GM18870 (cell line): Measurements from ENCODE around the gene DBF4B.
"Not testable (repeated sequence)": the region's sequence is repeated elsewhere in the genome, so short reads cannot be mapped to it uniquely, and the experiment has no call there.

Experiments used
- ATAC-seq: cut with Tn5 transposase; IDR thresholded peaks from one replicate; pipeline ENCODE4 v1.9.1; 2021; ENCODE audit warnings: moderate library complexity; ENCODE audit not compliant: unreplicated experiment

DBF4B gene

DNA sequence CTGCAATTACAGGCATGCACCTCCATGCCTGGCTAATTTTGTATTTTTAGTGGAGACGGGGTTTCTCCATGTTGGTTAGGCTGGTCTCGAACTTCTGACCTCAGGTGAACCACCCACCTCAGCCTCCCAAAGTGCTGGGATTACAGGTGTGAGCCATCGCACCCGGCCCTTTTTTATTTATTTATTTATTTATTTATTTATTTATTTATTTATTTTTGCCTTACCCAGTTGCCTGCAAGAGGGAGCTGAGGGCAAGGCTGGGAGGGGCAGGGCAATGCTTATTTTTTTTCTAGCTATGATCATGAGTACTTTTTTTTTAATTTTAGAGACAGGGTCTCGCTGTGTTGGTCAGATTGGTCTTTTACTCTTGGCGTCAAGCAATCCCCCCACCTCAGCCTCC is 17.7 kb downstream of the DBF4B start:
- ATAC-seq, result not testable (repeated sequence)

DNA sequence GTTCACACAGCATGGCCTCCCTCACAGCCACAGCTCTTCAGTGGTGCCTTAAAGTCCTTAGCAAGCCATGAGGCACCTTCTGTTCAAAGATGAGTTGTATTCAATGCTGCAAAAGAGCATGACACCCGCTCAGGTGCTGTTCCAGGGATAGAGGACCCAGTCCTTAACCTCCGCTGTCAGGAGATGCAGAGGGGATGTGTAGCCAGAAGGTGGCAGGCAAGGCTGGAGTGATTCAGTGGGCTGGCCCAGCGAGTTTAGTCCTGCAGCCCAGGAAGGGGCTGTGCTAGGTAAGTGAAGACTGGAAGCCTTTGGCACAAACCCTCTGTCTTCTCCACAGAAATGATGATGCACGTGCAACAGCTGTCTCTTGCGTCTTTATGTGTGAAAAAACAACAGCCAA is 25.3 kb downstream of the DBF4B start:
- no peak for ATAC-seq

DNA sequence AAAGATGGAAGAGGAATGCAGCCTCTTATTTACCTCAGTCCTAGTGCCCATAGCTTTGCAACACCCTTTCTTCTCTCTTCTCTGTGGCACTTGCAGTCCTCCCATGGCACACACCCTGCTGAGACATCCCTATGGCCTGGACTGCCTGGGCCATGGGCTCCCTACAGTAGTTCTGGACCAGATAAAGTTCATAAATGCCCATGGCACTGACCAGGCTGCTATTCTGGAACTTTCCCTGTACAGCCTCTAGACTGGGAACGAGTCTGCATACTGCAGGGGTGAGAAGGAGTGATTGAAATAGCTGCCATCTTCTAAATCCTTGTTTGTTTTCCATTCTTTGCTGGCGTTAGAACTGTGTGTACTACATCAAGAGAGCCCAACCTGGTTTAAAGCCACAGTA is 25.8 kb downstream of the DBF4B start:
- ATAC-seq, result no peak

DNA sequence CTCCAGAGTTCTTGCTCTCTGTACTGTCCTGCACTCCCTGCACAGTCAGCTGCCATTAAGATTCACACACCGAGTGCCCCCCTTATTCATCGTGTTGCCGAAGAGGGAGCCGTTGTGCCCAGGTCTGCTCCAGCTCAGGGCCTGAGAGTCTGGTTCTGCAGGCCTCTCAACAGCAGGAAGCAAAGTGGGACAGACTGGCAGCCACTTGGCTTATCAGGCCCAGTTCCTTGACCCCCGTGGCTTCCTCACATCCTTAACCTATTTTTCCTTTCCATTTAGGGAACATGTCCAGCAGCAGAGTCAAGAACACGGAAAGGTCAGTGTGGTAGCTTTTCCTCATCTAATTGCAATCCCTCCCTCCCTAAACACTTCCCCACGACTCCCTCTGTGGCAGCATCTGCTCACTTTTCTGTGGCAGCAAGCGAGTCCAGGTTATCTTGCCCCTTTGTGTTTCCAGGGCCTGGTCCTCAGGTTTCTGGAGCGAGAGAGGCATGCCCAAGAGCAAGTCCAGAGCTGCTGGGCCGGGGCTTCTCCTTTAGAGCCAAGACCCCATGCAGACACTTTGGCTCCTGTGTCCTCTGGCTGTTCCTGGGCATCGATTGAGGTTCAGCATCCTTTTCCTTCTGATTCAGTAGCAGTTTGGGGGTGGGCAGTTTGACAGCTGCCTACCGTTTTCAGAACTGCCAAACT is 28.2 kb downstream of the DBF4B start:
- ATAC-seq, result no peak

DNA sequence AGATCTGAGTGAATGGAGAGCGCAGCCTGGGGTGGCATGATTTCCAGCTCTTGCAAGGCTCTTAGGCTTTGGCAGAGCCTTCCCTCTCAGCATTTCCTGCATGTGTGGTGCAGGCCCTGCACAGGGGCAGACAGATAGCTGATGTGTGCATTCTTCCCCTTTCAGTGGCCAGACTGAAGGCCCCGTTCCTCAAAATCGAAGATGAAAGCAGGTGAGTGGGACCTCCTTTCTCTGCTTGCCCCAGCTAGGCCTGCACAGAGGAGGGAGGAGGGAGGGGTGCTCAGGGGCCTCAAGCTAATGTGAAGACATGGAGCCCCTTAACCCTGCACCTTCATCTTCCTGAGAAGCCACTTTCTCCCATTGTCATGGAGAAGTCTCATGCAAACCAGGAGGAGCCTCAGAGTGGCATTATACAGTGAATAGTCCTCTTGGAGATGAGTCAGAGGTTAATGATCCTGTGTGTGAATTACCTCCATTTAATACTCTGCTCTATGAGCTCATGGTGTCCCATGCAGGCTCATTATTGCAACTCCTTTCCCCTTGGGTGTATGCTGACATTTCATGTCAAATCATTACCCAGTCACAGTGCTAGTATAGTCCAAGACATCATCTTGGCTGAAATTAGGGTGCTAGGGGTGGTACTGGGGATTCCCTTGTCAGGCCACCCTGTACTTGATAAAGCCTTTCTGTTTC is 29.9 kb downstream of the DBF4B start:
- ATAC-seq, result no peak

DNA sequence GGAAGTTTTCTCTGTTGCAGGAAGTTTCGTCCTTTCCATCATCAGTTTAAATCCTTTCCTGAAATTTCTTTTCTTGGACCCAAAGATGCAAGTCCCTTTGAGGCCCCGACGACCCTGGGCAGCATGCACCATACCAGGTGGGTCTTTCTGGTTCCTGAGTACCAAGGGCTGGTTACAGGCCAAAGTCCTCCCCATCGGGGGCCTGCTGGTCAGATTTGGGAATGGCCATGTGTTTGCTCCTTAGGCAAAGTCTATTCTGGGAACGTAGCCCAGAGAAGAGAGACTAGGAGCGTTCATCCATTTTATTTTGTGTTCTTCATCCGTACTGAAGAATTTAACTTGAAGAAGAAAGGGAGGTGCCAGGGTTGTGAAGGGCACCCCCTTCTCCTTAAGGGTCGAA is 32.9 kb downstream of the DBF4B start:
- ATAC-seq, result no peak

DNA sequence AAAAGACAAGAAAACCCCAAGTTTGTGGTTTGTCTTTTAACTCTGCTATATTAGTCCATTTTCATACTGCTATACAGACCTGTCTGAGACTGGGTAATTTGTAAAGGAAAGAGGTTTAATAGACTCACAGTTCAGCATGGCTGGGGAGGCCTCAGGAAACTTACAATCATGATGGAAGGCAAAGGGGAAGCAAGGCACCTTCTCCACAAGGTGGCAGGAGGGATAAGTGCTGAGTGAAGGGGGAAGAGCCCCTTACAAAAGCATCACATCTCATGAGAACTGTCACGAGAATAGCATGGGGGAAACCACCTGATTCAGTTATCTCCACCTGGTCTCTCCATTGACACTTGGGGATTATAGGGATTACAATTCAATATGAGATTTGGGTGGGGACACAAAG is 36.8 kb downstream of the DBF4B start:
- no peak for ATAC-seq

DNA sequence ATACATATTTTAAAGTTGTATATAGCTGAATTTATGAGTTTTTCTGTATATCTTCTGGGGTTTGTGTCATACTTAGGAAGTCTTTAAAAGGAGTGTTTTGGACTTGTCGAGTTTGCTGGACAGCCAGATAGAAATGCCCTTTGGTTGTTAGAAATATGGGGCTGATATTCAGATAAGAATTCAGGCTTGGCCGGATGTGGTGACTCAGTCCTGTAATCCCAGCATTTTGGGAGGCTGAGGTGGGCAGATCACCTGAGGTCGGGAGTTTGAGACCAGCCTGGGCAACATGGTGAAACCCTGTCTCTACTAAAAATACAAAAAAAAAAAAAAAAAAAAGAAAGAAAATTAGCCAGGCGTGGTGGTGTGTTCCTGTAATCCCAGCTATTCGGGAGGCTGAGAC is 37.3 kb downstream of the DBF4B start:
- not testable (repeated sequence) for ATAC-seq

DNA sequence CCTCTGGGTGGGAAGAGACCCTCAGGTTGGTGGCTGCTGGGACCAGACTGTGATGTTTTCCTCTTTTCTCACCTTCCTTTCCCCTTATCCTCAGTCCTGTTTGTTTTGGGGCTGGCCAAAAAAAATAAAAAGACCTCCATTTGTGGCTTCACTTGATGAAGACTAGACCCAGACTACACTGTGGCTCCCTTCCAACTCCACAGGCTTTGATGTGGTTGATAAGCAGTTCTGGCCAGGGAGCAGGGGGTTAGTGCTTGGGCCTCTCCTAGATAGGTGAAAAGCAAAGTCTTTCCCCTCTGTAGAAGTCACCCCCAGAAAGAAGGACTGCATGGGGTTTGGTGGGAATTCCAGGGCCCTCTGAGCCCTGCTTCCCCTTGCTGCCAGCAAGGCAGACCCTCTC is 39.1 kb downstream of the DBF4B start:
- ATAC-seq, result no peak

DNA sequence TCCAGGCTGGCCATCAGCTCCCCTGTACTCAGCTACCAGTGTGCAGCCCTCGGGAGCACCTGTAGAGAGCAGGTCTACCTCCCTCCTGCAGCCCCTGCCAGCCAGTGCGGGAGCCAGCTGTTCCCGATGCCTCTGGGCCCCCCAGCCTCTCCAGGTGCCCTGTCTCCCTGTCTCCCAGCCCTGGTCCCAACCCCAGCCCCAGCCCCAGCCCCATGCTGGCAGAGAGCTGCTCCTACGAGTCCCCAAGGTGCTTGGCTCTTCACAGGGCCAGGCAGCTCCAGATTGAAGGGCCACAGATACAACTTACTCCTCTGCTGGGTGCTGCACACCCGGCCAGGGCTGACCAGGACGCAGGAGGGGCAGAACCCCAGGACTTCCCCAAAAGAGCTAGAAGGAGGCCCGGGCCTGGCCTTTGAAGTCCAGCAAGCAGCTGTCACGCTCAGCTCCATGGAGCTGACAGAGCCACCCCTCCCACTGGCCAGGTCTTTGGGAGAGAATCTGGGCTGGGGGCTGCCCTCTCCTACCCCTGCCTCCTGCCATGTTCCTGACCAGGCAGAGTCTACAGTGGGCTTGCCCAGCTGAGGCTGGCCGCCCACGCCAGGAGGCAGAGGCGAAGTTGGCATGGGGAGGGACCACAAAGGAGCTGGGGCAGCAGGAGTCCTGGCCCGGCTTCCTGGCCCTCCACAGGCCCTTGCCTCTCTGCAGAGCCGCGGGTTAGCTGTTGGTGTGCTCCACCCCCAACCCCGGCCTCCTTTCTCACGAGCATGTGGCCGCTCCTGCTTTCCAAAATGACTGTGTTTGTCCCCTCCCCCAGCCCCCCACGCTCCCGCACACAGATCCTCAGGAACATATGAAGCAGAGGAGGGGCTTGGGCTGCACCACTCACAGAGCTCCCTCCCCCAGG is 40.9 kb downstream of the DBF4B start:
- ATAC-seq, result no peak

DNA sequence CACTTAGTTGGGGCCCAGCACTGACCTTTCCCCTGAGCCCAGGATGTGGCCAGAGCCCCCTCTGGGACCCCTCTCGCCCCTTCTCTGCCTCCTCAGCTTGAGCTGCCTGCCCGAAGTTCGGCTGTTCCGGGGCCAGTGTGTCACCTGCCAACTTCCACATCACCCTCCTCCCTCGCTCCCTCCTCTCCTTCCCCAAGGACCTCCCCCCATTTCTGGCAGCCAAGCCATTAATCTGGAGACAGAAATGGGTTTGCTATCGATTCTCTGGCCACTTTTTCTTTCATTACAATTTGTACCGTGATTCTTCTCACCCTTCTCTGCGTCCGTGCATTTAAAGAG is 41.5 kb downstream of the DBF4B start:
- ATAC-seq, result no peak

DNA sequence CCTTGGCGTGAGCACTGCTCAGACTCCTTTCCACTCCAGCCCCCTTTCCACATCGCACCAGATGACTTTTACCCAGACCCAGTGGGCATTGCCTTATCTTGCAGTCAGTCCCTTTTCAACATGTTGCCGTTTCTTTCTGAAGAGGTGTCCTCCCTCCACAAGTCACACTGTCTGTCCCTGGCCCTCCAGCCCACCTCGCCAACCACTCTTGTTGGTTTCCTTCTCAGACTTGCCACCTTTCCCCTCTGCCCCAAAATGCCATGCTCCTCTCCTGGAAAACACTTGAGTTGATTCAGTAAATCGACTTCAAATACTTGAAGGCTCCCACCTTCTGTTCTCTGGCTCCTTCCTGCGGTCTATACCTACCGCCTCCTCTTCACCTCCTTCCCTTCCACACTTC is 42.9 kb downstream of the DBF4B start:
- no peak for ATAC-seq

DNA sequence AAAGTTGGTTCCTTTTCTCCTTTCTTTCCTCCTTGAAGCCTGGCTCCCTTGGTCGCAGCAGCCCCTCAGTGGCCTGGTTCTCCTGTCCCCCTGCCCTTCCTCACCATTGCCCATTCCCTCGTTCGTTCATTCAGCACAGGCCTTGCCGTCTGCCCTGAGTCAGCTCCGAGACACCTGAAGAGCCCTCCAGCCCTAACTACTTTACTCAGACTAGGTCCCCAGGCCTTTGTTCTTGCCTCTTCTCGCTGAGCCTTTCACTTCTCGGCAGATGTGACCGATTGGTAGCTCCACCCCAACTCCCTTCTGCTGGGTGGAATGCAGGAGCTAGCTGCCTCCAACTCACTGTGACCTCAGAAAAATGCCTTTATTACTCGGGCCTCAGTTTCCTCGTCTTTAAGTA is 43.3 kb downstream of the DBF4B start:
- ATAC-seq, result no peak

DNA sequence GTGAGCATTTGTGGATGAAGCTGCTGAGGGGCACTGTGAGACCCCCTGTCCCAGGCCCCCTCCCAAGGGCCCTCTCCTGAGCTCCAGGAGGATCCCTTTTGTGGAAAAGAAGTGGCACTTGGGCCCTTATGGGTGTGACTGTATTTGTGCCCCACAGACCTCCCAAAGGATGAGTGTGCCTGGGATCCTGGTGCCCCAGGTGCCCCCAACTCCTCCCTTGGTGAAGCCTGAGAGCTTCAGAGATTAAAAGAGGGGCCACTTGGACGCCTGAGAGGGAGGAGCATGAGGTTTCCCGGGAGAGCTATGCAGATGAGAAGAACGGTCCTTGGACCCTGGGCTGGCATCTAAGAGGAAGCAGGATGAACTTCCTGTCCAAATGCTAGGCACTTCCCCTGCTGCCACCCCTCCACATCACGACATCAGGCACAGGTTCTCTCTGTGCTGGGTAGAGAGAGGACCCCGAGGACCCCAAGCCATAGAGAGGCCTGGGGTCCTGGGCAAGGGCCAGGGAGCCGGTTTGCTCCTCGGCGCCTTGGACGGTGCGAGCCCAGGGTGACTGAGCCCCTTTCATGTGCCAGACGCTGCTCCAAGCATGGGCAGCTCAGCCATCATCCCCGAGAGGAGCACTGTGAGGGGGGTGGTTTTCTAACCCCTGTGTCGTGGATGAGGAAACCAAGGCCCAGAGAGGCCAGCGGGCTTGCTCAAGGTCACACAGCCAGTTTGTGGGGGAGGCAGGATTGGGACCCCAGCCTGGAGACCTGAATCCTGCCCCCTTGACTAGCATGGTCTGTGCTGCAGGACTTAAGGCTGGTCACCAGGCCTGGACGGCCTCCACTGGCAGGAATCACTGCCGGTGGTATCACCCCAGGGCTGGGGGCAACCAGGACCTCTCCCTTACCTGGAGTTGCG is 44.7 kb downstream of the DBF4B start:
- ATAC-seq, result no peak

DNA sequence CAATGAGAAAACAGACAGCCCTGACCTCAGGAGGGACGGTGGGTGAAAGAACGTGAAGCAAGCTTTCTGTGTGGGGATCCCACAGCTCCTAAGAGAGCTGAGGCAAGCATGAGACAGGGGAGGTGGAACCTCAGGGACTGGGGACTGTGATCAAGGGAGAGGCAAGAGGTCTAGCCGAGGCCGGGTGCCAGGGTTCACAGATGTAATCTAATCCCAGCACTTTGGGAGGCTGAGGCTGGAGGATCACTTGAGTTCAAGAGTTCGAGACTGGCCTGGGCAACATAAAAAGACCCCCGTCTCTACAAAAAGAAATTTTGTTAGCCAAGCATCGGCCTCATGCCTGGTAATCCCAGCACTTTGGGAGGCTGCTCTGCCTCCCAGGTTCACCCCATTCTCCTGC is 45.8 kb downstream of the DBF4B start:
- ATAC-seq, result no peak

DNA sequence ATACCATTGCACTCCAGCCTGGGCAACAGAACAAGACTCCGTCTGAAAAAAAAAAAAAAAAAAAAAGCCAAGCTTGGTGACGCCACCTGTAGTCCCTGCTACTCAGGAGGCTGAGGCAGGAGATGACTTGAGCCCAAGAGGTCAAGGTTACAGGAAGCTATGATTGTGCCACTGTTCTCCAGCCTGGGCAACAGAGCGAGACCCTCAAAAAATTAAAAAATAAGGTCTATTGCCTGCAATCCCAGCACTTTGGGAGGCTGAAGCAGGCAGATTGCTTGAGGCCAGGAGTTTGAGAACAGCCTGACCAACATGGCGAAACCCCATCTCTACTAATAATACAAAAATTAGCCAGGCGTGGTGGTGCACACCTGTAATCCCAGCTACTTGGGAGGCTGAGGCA is 46.7 kb downstream of the DBF4B start:
- ATAC-seq, result not testable (repeated sequence)

DNA sequence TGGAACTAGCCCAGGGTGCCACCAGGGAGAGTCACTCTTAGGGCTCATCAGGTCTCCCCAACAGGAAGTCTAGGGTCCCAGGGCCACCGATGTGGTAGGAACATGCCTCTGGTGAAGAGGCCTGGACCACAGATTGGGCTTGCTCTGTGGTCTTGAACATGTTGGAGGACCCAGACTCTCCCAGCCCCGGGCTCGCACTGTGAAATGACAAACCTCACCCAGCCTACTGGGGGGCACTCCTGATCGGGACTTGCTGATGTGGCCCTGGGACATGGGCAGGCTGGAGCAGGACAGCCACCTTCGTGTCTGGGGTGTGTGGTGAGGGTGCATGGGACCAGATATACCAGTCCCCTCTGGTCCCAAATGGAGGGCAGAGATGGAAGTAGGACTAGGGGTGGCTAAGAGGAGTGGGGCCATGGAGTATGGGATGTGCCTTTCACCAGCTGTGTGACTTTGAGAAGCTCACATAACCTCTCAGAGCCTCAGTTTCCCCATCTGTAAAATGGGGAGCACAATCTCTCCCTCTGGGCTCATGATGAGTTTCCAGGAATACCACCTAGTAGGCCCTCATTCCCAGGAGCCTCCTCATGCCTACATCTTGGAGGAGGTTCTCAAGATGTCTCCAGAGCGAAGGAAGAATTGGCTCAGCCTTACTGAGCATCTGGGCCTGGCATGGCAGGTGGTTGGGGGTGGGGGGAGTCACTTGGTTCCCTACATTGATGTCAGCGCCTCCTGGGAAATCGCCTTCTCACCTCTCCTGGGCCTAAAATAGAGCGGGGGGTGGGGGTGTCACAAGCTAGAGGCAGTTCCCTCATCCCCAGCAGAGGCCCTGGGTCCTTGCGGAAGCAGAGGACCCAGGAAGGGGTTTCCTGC is 48.8 kb downstream of the DBF4B start:
- no peak for ATAC-seq

DNA sequence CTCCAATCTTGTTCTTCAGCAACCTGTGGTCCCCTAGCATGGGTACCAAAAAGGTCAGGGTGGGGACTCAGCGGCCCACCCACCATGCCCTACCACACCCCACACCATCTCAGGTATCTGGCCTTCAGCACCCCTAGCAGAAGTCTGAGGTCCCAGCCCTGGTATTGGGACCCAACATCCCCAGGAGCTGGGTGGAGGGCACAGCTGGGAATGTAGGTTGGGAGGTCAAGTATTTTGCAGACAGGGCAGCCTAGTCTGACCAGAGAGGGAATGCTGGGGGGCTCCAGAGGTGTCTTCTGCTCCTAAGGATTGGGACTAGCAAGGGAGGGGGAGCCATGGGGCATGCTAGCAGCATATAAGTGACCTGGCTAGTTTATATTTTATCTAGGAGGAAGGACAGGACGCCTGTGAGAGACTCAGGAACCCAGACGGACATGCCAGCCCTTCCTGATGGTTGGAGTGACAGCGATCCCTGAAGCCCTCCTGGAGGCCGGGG is 49.5 kb downstream of the DBF4B start:
- no peak for ATAC-seq

DNA sequence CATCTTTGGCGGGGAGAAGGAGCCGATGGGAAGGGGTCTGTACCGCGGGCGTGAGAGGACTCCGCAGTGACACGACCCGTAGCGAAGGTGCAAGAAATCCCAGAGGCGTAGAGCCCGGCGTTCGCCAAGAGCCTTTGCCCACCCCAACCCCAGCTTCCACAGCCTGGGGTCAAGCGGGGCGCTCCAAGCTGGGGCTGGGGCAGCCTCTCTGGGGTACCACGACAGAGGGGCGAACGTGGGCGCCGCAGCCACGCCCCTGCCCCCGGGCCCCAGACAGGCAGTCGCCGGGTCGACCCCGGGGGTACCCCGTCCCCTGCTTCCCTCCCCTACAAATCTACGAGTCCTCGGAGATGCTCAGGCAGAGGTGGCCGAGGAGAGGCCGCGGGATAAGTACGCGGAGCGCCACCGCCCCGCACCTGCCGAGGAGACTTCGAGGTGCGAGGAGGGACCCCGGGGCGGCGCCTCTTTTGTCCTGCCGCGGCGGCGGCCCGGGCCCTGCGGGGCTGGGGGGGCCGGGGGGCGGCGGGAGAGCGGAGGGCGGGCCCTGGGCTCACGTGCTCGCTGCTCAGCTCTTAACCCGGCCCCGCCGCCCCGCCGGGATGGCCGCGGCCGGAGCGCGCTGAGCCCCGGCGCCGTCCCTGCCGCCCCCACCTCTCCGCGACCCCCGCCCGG is 50.1 kb downstream of the DBF4B start, which contains the start of gene ADAM11:
Gene ADAM11 (plus strand): TSS at position 575 of the 672 bp plus-strand sequence. CDS start 212 bp downstream, outside the sequence.
- ATAC-seq, result no peak
